IMR-90 (cell line): ENCODE results near the gene MRPL11. TPM values are rescaled to one million over a fixed set of nuclear protein-coding genes. Genes with fewer than 3 reads are reported as not detected.

Experiments used
- ATAC-seq: fragments of 200-7000 bp; cut with Tn5 transposase; 2 replicates; pipeline ENCODE4 v1.9.1; 2020; ENCODE audit warnings: low read depth, mild to moderate bottlenecking, moderate library complexity
- BruUV-seq: library from RNA; stranded (reverse); fragments of 400-500 nt; replicated peaks from 2 replicates; lab custom pipeline; 2021; lab: Mats Ljungman, UMichigan
- CTCF ChIA-PET: fragments of 300-600 bp; formaldehyde crosslinking; extraction: SDS; loops from one replicate; lab custom pipeline; 2021; ENCODE audit warnings: antibody characterized with exemption; lab: Yijun Ruan, JAX
- POLR2A ChIA-PET: fragments of 300-600 bp; sonication (Branson Sonifier 250); formaldehyde crosslinking; loops from one replicate; lab custom pipeline; 2022; ENCODE audit warnings: antibody characterized with exemption; ENCODE audit not compliant: unreplicated experiment; lab: Charles Lee
- DNase-seq: peaks from one replicate; pipeline ENCODE4 v3.0.0; 2013
- H2AFZ ChIP-seq: replicated peaks from 2 replicates; pipeline ENCODE3; 2013; ENCODE audit warnings: low read length, mild to moderate bottlenecking; ENCODE audit not compliant: poor library complexity
- H2AK5ac ChIP-seq: 2 replicates; pipeline ENCODE4 v1.6.1; 2013; ENCODE audit warnings: low read depth, low read length, inconsistent platforms
- H2AK9ac ChIP-seq: replicated peaks from 2 replicates; pipeline ENCODE3; 2013; ENCODE audit warnings: mild to moderate bottlenecking, low read depth, low read length, moderate library complexity; ENCODE audit not compliant: poor library complexity
- H2BK120ac ChIP-seq: 2 replicates; pipeline ENCODE4 v1.6.1; 2013; ENCODE audit warnings: low read depth, low read length, inconsistent platforms
- H2BK15ac ChIP-seq: 3 replicates; pipeline ENCODE4 v1.6.1; 2013; ENCODE audit warnings: low read depth, low read length, inconsistent platforms
- H2BK20ac ChIP-seq: 2 replicates; pipeline ENCODE4 v1.6.1; 2013; ENCODE audit warnings: low read depth, mild to moderate bottlenecking, inconsistent platforms, low read length, moderate library complexity
- H2BK5ac ChIP-seq: 2 replicates; pipeline ENCODE4 v1.6.1; 2013; ENCODE audit warnings: mild to moderate bottlenecking, low read depth, low read length, inconsistent platforms; ENCODE audit not compliant: poor library complexity, severe bottlenecking
- H3K14ac ChIP-seq: replicated peaks from 2 replicates; pipeline ENCODE4 v1.6.1; 2013; ENCODE audit warnings: low read depth, low read length, inconsistent platforms
- H3K18ac ChIP-seq: 2 replicates; pipeline ENCODE4 v1.6.1; 2013; ENCODE audit warnings: low read depth, low read length, control low read depth
- H3K23ac ChIP-seq: 2 replicates; pipeline ENCODE4 v1.6.1; 2013; ENCODE audit warnings: low read depth, low read length, inconsistent platforms
- H3K27ac ChIP-seq: 2 replicates; pipeline ENCODE4 v1.5.1; 2013; ENCODE audit warnings: mild to moderate bottlenecking, control low read depth, low read length; ENCODE audit not compliant: insufficient read depth
- H3K27me3 ChIP-seq: 2 replicates; pipeline ENCODE4 v1.6.1; 2013; ENCODE audit warnings: low read length; ENCODE audit not compliant: control insufficient read depth, insufficient read depth
- H3K36me3 ChIP-seq: 2 replicates; pipeline ENCODE4 v1.6.1; 2013; ENCODE audit warnings: low read length, mixed read lengths; ENCODE audit not compliant: control insufficient read depth, insufficient read depth
- H3K4ac ChIP-seq: 2 replicates; pipeline ENCODE4 v1.6.1; 2013; ENCODE audit warnings: low read depth, low read length, inconsistent platforms
- H3K4me1 ChIP-seq: 2 replicates; pipeline ENCODE4 v1.6.1; 2013; ENCODE audit warnings: low read length, mixed read lengths; ENCODE audit not compliant: control insufficient read depth, insufficient read depth
- H3K4me2 ChIP-seq: 2 replicates; pipeline ENCODE4 v1.6.1; 2013; ENCODE audit warnings: low read depth, mild to moderate bottlenecking, control low read depth, low read length, moderate library complexity
- H3K4me3 ChIP-seq: 2 replicates; pipeline ENCODE4 v1.5.1; 2013; ENCODE audit warnings: low read depth, mild to moderate bottlenecking, control low read depth, low read length, moderate library complexity; ENCODE audit not compliant: insufficient read depth
- H3K56ac ChIP-seq: 2 replicates; pipeline ENCODE4 v1.6.1; 2013; ENCODE audit warnings: low read length, inconsistent platforms; ENCODE audit not compliant: insufficient read depth; ENCODE audit errors: extremely low read depth
- H3K79me1 ChIP-seq, 2 experiments: 2 replicates each; pipeline ENCODE4 v1.6.1; 2013; ENCODE audit warnings: low read length in 2 of 2, inconsistent platforms in 1 of 2, low read depth in 1 of 2
- H3K9ac ChIP-seq: 2 replicates; pipeline ENCODE4 v1.6.1; 2013; ENCODE audit warnings: low read depth, low read length, control low read depth
- H3K9me1 ChIP-seq: 2 replicates; pipeline ENCODE4 v1.6.1; 2013; ENCODE audit warnings: low read length, inconsistent platforms; ENCODE audit not compliant: insufficient read depth
- H3K9me3 ChIP-seq: 2 replicates; pipeline ENCODE4 v1.6.1; 2013; ENCODE audit warnings: low read length; ENCODE audit not compliant: control insufficient read depth, insufficient read depth
- H4K20me1 ChIP-seq: 2 replicates; pipeline ENCODE4 v1.6.1; 2013; ENCODE audit warnings: low read length, inconsistent platforms; ENCODE audit not compliant: insufficient read depth
- H4K5ac ChIP-seq: 2 replicates; pipeline ENCODE4 v1.6.1; 2013; ENCODE audit warnings: mild to moderate bottlenecking, low read depth, low read length, control low read depth
- H4K8ac ChIP-seq, 2 experiments: 2 replicates each; pipeline ENCODE4 v1.6.1; 2013; ENCODE audit warnings: low read depth in 2 of 2, low read length in 2 of 2, control low read depth in 1 of 2, inconsistent platforms in 1 of 2
- H4K91ac ChIP-seq: 2 replicates; pipeline ENCODE4 v1.6.1; 2013; ENCODE audit warnings: low read depth, low read length, inconsistent platforms; ENCODE audit not compliant: insufficient read depth
- BHLHE40 ChIP-seq: fragments of 150-350 bp; IDR thresholded peaks from 2 replicates; pipeline ENCODE4 v1.6.1; 2016; ENCODE audit warnings: mild to moderate bottlenecking, low read depth, low read length
- CEBPB ChIP-seq: IDR thresholded peaks from 2 replicates; pipeline ENCODE4 v1.6.1; 2012; ENCODE audit warnings: low read depth, low read length, improper control_type of control experiment
- CHD1 ChIP-seq: IDR thresholded peaks from 2 replicates; pipeline ENCODE4 v1.6.1; 2012; ENCODE audit warnings: low read depth, low read length, improper control_type of control experiment
- CTCF ChIP-seq: conservative IDR thresholded peaks from 2 replicates; pipeline ENCODE4 v1.5.1; 2012; ENCODE audit warnings: mild to moderate bottlenecking, low read depth, low read length, improper control_type of control experiment
- FOS ChIP-seq: fragments of 150-350 bp; IDR thresholded peaks from 2 replicates; pipeline ENCODE4 v1.6.1; 2016; ENCODE audit warnings: low read depth, low read length
- MAFK ChIP-seq: IDR thresholded peaks from 2 replicates; pipeline ENCODE4 v1.6.1; 2012; ENCODE audit warnings: low read depth, low read length, improper control_type of control experiment
- MAZ ChIP-seq: IDR thresholded peaks from 2 replicates; pipeline ENCODE4 v1.6.1; 2012; ENCODE audit warnings: low read depth, mild to moderate bottlenecking, low read length, improper control_type of control experiment, moderate library complexity, borderline replicate concordance
- MXI1 ChIP-seq: IDR thresholded peaks from 2 replicates; pipeline ENCODE4 v1.6.1; 2012; ENCODE audit warnings: low read depth, mild to moderate bottlenecking, low read length, moderate library complexity, borderline replicate concordance
- NFE2L2 ChIP-seq: fragments of 150-350 bp; IDR thresholded peaks from 2 replicates; pipeline ENCODE4 v1.6.1; 2016; ENCODE audit warnings: low read depth, mild to moderate bottlenecking, low read length
- POLR2A ChIP-seq: IDR thresholded peaks from 2 replicates; pipeline ENCODE4 v1.6.1; 2012; ENCODE audit warnings: mild to moderate bottlenecking, low read depth, low read length
- RAD21 ChIP-seq: IDR thresholded peaks from 2 replicates; pipeline ENCODE4 v1.6.1; 2012; ENCODE audit warnings: low read length, improper control_type of control experiment
- RCOR1 ChIP-seq: IDR thresholded peaks from 2 replicates; pipeline ENCODE4 v1.6.1; 2012; ENCODE audit warnings: mild to moderate bottlenecking, low read length, improper control_type of control experiment; ENCODE audit not compliant: insufficient replicate concordance
- RFX5 ChIP-seq: IDR thresholded peaks from 2 replicates; pipeline ENCODE4 v1.8.0; 2012; ENCODE audit warnings: low read depth, mild to moderate bottlenecking, low read length, moderate library complexity
- SMC3 ChIP-seq: fragments of 150-350 bp; IDR thresholded peaks from 2 replicates; pipeline ENCODE4 v1.6.1; 2016; ENCODE audit warnings: low read depth, mild to moderate bottlenecking, antibody characterized with exemption, low read length, moderate library complexity
- WGBS, 2 experiments: methylation state at CpG; one replicate each; pipeline versions ENCODE4 v1.1.5 to v1.1.7; 2013; ENCODE audit warnings: missing lambda C conversion rate in 2 of 2; ENCODE audit not compliant: insufficient read length in 1 of 2; ENCODE audit errors: extremely low coverage in 2 of 2; 5-methylcytosine and 5-hydroxymethylcytosine counted together
- dilution Hi-C: fragments of 300-500 bp; cut with HindIII; formaldehyde crosslinking; loops from one replicate; pipeline ENCODE4 v1.14.3; 2018; ENCODE audit warnings: low sequenced_read_pairs; ENCODE audit not compliant: unreplicated experiment
- in situ Hi-C: fragments of 300-500 bp; cut with MboI; formaldehyde crosslinking; loops from 3 replicates; pipeline ENCODE4 v1.14.3; 2019; ENCODE audit warnings: low sequenced_read_pairs, inconsistent platforms, mixed read lengths
- intact Hi-C: fragments of 100-400 bp; cut with micrococcal nuclease; formaldehyde crosslinking; loops from 2 replicates; pipeline ENCODE4 v1.10.0; 2022
- polyA plus RNA-seq, 3 experiments: library from polyadenylated mRNA; depleted of rRNA; stranded (reverse); fragments of >200 nt; gene quantifications; 2 replicates each; pipeline ENCODE4 v1.2.3, GENCODE V29; 2012; ENCODE audit warnings: low replicate concordance in 1 of 3
- total RNA-seq: library from RNA; depleted of rRNA; stranded (reverse); fragments of >200 nt; gene quantifications from 2 replicates; pipeline ENCODE4 v1.2.3, GENCODE V29; 2012
- TF ChIP-seq, protein P1 (sequence below): fragments of 150-350 bp; IDR thresholded peaks from 2 replicates; pipeline ENCODE4 v1.6.1; 2016; ENCODE audit warnings: low read depth, mild to moderate bottlenecking, low read length, moderate library complexity, borderline replicate concordance
- TF ChIP-seq, protein P2 (sequence below): fragments of 150-350 bp; IDR thresholded peaks from 2 replicates; pipeline ENCODE4 v1.6.1; 2017; ENCODE audit warnings: mild to moderate bottlenecking, antibody characterized with exemption, low read length, low read depth

MRPL11 gene
- total and polyA plus RNA-seq, 2 of the 4 experiments (the other 2 are of a cell fraction): 45.5 to 45.6 TPM

- BruUV-seq: no TSS peak
- DNase-seq (no peak), ATAC-seq (no peak)
- Histone ChIP-seq H3K27me3 (peaks cover 58% of the 10 kb centered on the region), H2AFZ (no peak overlapping the region), H4K8ac (no peak overlapping the region), H2AK5ac (no peak overlapping the region), H3K9me3 (no peaks in the 10 kb centered on the region), H2BK15ac (no peak overlapping the region), H2BK20ac (no peak overlapping the region), H3K23ac (no peak overlapping the region), H3K36me3 (no peaks in the 10 kb centered on the region), H4K20me1 (no peaks in the 10 kb centered on the region), H3K56ac (no peak overlapping the region), H3K18ac (no peak overlapping the region), H3K4ac (no peak overlapping the region), H4K5ac (no peak overlapping the region), H3K79me1 (no peaks in the 10 kb centered on the region), H2BK5ac (no peak overlapping the region), H3K27ac (no peak overlapping the region), H3K14ac (no peak overlapping the region), H4K91ac (no peak overlapping the region), H3K9me1 (no peaks in the 10 kb centered on the region), H2AK9ac (no peak overlapping the region), H3K4me1 (no peaks in the 10 kb centered on the region), H3K9ac (no peak overlapping the region), H3K4me3 (no peak overlapping the region), H2BK120ac (no peak overlapping the region), H3K4me2 (no peak overlapping the region)
- in situ Hi-C loops (no loop called here), dilution Hi-C loops (no loop called here), intact Hi-C loops (no loop called here)
- WGBS, 2 experiments: 0% methylated on average over 1 of the region's 4 CpGs; no CpG with 5 or more reads in 1 of the 2 experiments
- ChIA-PET CTCF (no interaction called here), POLR2A (interaction anchor here (0.7 kb wide), 1 partner anchor 172 kb away, joined by 12 read pairs; no protein-coding TSS in a partner anchor)
- TF ChIP-seq MAFK (no peak), POLR2A (no peak), RCOR1 (no peak), RAD21 (no peak), MXI1 (no peak), CTCF (no peak), RFX5 (no peak), CEBPB (no peak), SMC3 (no peak), CHD1 (no peak), FOS (no peak), NFE2L2 (no peak), BHLHE40 (no peak), MAZ (no peak)
- TF ChIP-seq, protein P1, sequence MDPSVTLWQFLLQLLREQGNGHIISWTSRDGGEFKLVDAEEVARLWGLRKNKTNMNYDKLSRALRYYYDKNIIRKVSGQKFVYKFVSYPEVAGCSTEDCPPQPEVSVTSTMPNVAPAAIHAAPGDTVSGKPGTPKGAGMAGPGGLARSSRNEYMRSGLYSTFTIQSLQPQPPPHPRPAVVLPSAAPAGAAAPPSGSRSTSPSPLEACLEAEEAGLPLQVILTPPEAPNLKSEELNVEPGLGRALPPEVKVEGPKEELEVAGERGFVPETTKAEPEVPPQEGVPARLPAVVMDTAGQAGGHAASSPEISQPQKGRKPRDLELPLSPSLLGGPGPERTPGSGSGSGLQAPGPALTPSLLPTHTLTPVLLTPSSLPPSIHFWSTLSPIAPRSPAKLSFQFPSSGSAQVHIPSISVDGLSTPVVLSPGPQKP: no peak
- TF ChIP-seq, protein P2, sequence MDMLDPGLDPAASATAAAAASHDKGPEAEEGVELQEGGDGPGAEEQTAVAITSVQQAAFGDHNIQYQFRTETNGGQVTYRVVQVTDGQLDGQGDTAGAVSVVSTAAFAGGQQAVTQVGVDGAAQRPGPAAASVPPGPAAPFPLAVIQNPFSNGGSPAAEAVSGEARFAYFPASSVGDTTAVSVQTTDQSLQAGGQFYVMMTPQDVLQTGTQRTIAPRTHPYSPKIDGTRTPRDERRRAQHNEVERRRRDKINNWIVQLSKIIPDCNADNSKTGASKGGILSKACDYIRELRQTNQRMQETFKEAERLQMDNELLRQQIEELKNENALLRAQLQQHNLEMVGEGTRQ: no peak
These were observed 11.9 kb upstream of the MRPL11 start for GRCh38 chr11:66450560-66450959.
